Uterus (tissue), 2 donors: ENCODE data around the gene CHST13.

ENCODE experiments used
- POLR2A ChIP-seq, 2 donors: fragments of 450-650 bp; IDR thresholded peaks; one replicate each; pipeline ENCODE4 v1.6.1; 2016; ENCODE audit warnings: antibody characterized with exemption in 2 of 2, mild to moderate bottlenecking in 1 of 2, moderate library complexity in 1 of 2
- TF ChIP-seq, protein P1 (sequence below), 4 experiments: fragments of 200-600 bp in 2 of 4; fragments of 450-650 bp in 2 of 4; sonication (generic) in 2 of 4; IDR thresholded peaks; one replicate each; pipeline ENCODE4 v1.5.1; 2016 to 2019; ENCODE audit warnings: antibody characterized with exemption in 4 of 4, mild to moderate bottlenecking in 2 of 4, moderate library complexity in 1 of 4

DNA sequence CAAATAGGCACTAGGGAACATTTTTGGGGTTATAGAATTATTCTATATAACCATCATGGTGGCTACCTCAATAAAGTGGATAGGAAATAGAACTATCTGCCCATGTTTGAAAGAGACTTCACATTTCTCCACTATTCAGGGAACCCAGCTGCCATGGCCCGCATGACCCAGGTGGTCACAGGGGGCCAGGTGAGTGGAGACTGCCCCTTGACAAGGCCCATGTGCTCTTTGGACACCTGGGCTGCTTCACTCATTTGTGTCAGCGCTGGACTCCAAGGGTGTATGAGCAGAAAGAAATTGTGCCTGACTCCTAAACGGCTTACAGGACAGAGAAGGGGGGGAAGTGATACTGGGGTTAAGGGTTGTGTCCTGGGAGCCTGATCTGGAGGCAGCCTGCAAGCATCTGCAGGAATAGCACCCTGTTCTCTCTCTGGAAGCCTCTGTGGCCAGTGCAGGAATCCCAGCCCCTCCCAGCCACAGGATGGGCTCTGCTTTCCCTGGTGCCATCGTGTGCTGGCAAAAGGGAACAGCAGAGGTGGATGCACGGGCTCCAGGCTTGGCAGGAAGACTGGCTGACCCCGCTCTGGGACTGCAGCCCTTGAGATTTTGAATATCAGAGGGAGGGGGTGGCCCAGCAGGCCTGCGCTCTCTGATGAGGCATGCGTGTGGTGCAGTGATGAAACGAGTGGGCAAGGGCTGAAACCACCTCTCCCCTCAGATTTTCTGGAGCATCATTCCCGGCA is 43.9 kb downstream of the CHST13 start:
- TF ChIP-seq, protein P1, sequence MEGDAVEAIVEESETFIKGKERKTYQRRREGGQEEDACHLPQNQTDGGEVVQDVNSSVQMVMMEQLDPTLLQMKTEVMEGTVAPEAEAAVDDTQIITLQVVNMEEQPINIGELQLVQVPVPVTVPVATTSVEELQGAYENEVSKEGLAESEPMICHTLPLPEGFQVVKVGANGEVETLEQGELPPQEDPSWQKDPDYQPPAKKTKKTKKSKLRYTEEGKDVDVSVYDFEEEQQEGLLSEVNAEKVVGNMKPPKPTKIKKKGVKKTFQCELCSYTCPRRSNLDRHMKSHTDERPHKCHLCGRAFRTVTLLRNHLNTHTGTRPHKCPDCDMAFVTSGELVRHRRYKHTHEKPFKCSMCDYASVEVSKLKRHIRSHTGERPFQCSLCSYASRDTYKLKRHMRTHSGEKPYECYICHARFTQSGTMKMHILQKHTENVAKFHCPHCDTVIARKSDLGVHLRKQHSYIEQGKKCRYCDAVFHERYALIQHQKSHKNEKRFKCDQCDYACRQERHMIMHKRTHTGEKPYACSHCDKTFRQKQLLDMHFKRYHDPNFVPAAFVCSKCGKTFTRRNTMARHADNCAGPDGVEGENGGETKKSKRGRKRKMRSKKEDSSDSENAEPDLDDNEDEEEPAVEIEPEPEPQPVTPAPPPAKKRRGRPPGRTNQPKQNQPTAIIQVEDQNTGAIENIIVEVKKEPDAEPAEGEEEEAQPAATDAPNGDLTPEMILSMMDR (IDR thresholded peaks at IDR 0.05): no peak
- TF ChIP-seq POLR2A (IDR thresholded peaks at IDR 0.05): no peak
